Panc1 (cell line): ENCODE measurements around the gene KRTAP1-4. TPM values are rescaled to one million over a fixed set of nuclear protein-coding genes. Genes with fewer than 3 reads are reported as not detected.

Experiments used
- ATAC-seq: fragments of 200-7000 bp; cut with Tn5 transposase; 2 replicates; pipeline ENCODE4 v1.9.1; 2020; ENCODE audit warnings: mild to moderate bottlenecking, moderate library complexity
- BruUV-seq: library from RNA; stranded (reverse); fragments of 400-500 nt; replicated peaks from 2 replicates; lab custom pipeline; 2021; lab: Mats Ljungman, UMichigan
- CTCF ChIA-PET: fragments of 300-600 bp; sonication (Branson Sonifier 250); formaldehyde crosslinking; loops from one replicate; lab custom pipeline; 2022; ENCODE audit warnings: antibody characterized with exemption; lab: Charles Lee
- POLR2A ChIA-PET: fragments of 300-600 bp; sonication (Branson Sonifier 250); formaldehyde crosslinking; loops from one replicate; lab custom pipeline; 2022; ENCODE audit warnings: antibody characterized with exemption; lab: Charles Lee
- DNase-seq: peaks from one replicate; pipeline ENCODE4 v3.0.0-alpha.2; 2010; ENCODE audit warnings: low read depth, low spot score
- H3K27ac ChIP-seq: 2 replicates; pipeline ENCODE4 v1.5.1; 2011; ENCODE audit warnings: mild to moderate bottlenecking, low read length, inconsistent platforms
- H3K27me3 ChIP-seq: fragments of 200-500 bp; sonication (Bioruptor generic); 2 replicates; pipeline ENCODE4 v1.6.0; 2014; ENCODE audit warnings: low read length, inconsistent platforms; ENCODE audit not compliant: control insufficient read depth, insufficient read depth
- H3K36me3 ChIP-seq: fragments of 200-500 bp; sonication (Bioruptor generic); 2 replicates; pipeline ENCODE4 v1.5.1; 2014; ENCODE audit warnings: inconsistent platforms, mild to moderate bottlenecking, low read length, moderate library complexity; ENCODE audit not compliant: control insufficient read depth, insufficient read depth
- H3K4me1 ChIP-seq: 2 replicates; pipeline ENCODE4 v1.5.1; 2011; ENCODE audit warnings: inconsistent platforms, mild to moderate bottlenecking, low read length, moderate library complexity; ENCODE audit not compliant: control insufficient read depth, insufficient read depth
- H3K4me3 ChIP-seq, 2 experiments: 2 replicates each; pipeline ENCODE4 v1.5.1; 2011 to 2012; ENCODE audit warnings: low read depth in 2 of 2, low read length in 2 of 2, mild to moderate bottlenecking in 2 of 2, inconsistent platforms in 1 of 2, moderate library complexity in 1 of 2
- H3K9me3 ChIP-seq: fragments of 200-500 bp; sonication (Bioruptor generic); 2 replicates; pipeline ENCODE4 v1.5.1; 2014; ENCODE audit warnings: low read depth, mild to moderate bottlenecking, inconsistent platforms, low read length, moderate library complexity; ENCODE audit not compliant: control insufficient read depth, insufficient read depth
- POLR2AphosphoS5 ChIP-seq: IDR thresholded peaks from 2 replicates; pipeline ENCODE4 v1.6.1; 2012; ENCODE audit warnings: mild to moderate bottlenecking, low read depth, low read length, moderate library complexity
- REST ChIP-seq, 2 experiments: IDR thresholded peaks; 2 replicates each; pipeline ENCODE4 v1.6.1; 2011 to 2012; ENCODE audit warnings: low read depth in 2 of 2, control low read depth in 1 of 2, low read length in 1 of 2, mild to moderate bottlenecking in 1 of 2, moderate library complexity in 1 of 2; ENCODE audit not compliant: insufficient read depth in 1 of 2
- SIN3A ChIP-seq: IDR thresholded peaks from 2 replicates; pipeline ENCODE4 v1.6.1; 2012; ENCODE audit warnings: low read depth, mild to moderate bottlenecking, low read length, moderate library complexity, borderline replicate concordance; ENCODE audit not compliant: insufficient read depth
- TCF7L2 ChIP-seq: IDR thresholded peaks from 2 replicates; pipeline ENCODE4 v1.6.1; 2011; ENCODE audit warnings: mild to moderate bottlenecking, low read depth, low read length, inconsistent platforms
- in situ Hi-C: cut with HindIII; loops from 2 replicates; pipeline ENCODE4 v1.10.0; 2016; ENCODE audit warnings: low sequenced_read_pairs, low pct_unique_long_range_greater_than_20kb
- intact Hi-C: fragments of 100-400 bp; cut with micrococcal nuclease; formaldehyde crosslinking; loops from one replicate; pipeline ENCODE4 v1.10.0; 2022; ENCODE audit not compliant: unreplicated experiment
- total RNA-seq: library from RNA; stranded (reverse); gene quantifications from one replicate; pipeline ENCODE4 v1.2.1, GENCODE V29; 2021; ENCODE audit not compliant: unreplicated experiment
- TF ChIP-seq, protein P1 (sequence below): fragments of 450-650 bp; IDR thresholded peaks from 2 replicates; pipeline ENCODE4 v1.5.1; 2017; ENCODE audit warnings: mild to moderate bottlenecking

The KRTAP1-4 gene
- total RNA-seq, 1 experiment from 2014 or later: not detected

DNA sequence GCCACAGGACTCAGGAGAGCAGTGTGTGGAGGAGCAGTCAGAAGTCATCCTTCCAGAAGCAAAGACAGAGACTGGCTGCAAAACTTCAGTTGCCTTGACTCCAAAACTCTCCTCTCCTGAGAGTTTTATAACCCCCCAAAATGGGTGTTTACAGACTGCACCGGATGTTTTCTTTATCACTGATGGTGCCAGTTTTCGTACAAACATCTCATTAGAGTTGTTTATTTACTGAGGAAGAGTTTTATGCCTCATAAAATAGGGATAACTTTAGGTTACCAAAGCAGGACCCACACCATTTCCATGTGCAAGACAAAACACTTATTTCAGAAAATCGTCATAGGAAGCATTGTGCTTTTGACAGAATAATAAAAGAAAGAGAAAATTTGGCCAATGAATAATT, 45.8 kb downstream of the KRTAP1-4 start, which contains the start of gene KRT40:
Gene KRT40 (minus strand): TSS at position 101 of the 400 bp plus-strand sequence. CDS start 53 bp downstream, at position 48.
- no peaks in the 10 kb centered on the region for H3K4me1 ChIP-seq
- no peak for DNase-seq
- no peaks in the 10 kb centered on the region for H3K36me3 ChIP-seq
- in situ Hi-C loops (no loop called here), intact Hi-C loops (no loop called here)
- H3K27ac ChIP-seq: no peak within 1 kb of the TSS
- 0 out of 2 replicates have a peak, but pooled peaks cover 4% of the 10 kb centered on the region for H3K27me3 ChIP-seq
- CTCF ChIA-PET: no interaction called here
- no peak within 1 kb of the TSS for H3K4me3 ChIP-seq
- POLR2A ChIA-PET: no interaction called here
- TF ChIP-seq, protein P1, sequence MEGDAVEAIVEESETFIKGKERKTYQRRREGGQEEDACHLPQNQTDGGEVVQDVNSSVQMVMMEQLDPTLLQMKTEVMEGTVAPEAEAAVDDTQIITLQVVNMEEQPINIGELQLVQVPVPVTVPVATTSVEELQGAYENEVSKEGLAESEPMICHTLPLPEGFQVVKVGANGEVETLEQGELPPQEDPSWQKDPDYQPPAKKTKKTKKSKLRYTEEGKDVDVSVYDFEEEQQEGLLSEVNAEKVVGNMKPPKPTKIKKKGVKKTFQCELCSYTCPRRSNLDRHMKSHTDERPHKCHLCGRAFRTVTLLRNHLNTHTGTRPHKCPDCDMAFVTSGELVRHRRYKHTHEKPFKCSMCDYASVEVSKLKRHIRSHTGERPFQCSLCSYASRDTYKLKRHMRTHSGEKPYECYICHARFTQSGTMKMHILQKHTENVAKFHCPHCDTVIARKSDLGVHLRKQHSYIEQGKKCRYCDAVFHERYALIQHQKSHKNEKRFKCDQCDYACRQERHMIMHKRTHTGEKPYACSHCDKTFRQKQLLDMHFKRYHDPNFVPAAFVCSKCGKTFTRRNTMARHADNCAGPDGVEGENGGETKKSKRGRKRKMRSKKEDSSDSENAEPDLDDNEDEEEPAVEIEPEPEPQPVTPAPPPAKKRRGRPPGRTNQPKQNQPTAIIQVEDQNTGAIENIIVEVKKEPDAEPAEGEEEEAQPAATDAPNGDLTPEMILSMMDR: no peak
- TF ChIP-seq POLR2AphosphoS5 (no peak), REST (IDR thresholded peaks at IDR 0.05; ENCODE audit: insufficient read depth in 1 of 2, low read depth in 2 of 2, low read length in 1 of 2) (no peak), SIN3A (no peak), TCF7L2 (no peak)
- no peak for ATAC-seq
- no peaks in the 10 kb centered on the region for H3K9me3 ChIP-seq
- no TSS peak for BruUV-seq

DNA sequence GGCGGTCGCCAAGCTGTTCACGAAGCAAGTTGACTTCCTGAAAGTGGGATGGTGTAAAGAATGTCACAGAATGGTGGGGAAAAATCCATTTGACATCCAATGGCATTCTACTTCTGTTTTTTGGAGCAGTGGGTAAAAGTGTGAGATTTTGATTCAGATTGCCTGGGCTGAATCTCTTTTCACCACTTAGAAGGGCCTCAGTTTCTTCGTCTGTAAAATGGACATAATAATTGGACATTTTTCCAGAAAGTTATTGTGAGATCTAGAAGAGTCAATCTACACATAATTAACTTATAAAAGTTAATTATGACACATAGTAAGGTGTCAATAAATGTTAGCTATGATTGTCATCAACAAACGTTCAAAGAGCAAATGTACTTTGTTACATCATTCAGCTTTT, 48.9 kb downstream of the KRTAP1-4 start:
- H3K27ac ChIP-seq: no peak overlapping the region
- ChIA-PET CTCF (no interaction called here), POLR2A (no interaction called here)
- no peak for TF ChIP-seq TCF7L2
- no peak for TF ChIP-seq POLR2AphosphoS5
- TF ChIP-seq, protein P1: no peak
- TF ChIP-seq REST (IDR thresholded peaks at IDR 0.05; ENCODE audit: insufficient read depth in 1 of 2, low read depth in 2 of 2, low read length in 1 of 2): no peak
- TF ChIP-seq SIN3A: no peak
- intact Hi-C loops (no loop called here), in situ Hi-C loops (no loop called here)
- H3K36me3 ChIP-seq: no peaks in the 10 kb centered on the region
- H3K27me3 ChIP-seq: 0 out of 2 replicates have a peak, but pooled peaks cover 4% of the 10 kb centered on the region
- no peak overlapping the region for H3K4me3 ChIP-seq
- ATAC-seq: no peak
- H3K4me1 ChIP-seq: no peaks in the 10 kb centered on the region
- no TSS peak for BruUV-seq
- no peaks in the 10 kb centered on the region for H3K9me3 ChIP-seq
- DNase-seq: no peak
